Omental fat pad (tissue), 4 donors: ENCODE data around the gene SYT17. TPM values are rescaled to one million over a fixed set of nuclear protein-coding genes. Genes with fewer than 3 reads are reported as not detected.
A peak's percentile ranks its signal among the peaks of the same experiment; 100 is the strongest.

Experiments used
- ATAC-seq: fragments of 150-250 bp; one replicate; pipeline ENCODE4 v1.9.1; 2016; ENCODE audit warnings: mild to moderate bottlenecking, moderate library complexity; ENCODE audit not compliant: low FRiP score
- DNase-seq: peaks from one replicate; pipeline ENCODE4 v3.0.0-alpha.2; 2019; ENCODE audit warnings: low spot score
- CTCF ChIP-seq, 3 donors: fragments of 450-650 bp; IDR thresholded peaks; one replicate each; pipeline ENCODE4 v1.5.1; 2016 to 2017; ENCODE audit warnings: antibody characterized with exemption in 3 of 3, mild to moderate bottlenecking in 3 of 3, moderate library complexity in 2 of 3
- total RNA-seq, 4 donors: library from RNA; depleted of rRNA; stranded (reverse); fragments of >200 nt; gene quantifications; one replicate each; pipeline ENCODE4 v1.1.0, GENCODE V29; 2016

Gene SYT17
- total RNA-seq, 4 donors from 2014 or later, result 3.0 to 15.9 (median 7.1) TPM

GRCh38 chr16:19127674-19128131 lies 40.3 kb upstream of the SYT17 start:
- no peak for TF ChIP-seq CTCF (IDR thresholded peaks at IDR 0.05)
- DNase-seq, result no peak
- no peak for ATAC-seq

GRCh38 chr16:19128454-19129200 lies 39.4 kb upstream of the SYT17 start:
- ATAC-seq, result no peak

GRCh38 chr16:19130385-19130784 lies 37.7 kb upstream of the SYT17 start:
- no peak for TF ChIP-seq CTCF (IDR thresholded peaks at IDR 0.05)
- ATAC-seq, result no peak
- no peak for DNase-seq

More at GRCh38 chr16:19128454-19129200, 39.4 kb upstream of the SYT17 start:
- no peak for TF ChIP-seq CTCF (IDR thresholded peaks at IDR 0.05)
- DNase-seq, result no peak

- TF ChIP-seq CTCF (IDR thresholded peaks at IDR 0.05), result no peak
- ATAC-seq (peak; percentile 35), DNase-seq (no peak)
These were observed 36.9 kb upstream of the SYT17 start for GRCh38 chr16:19130852-19131824.

GRCh38 chr16:19131825-19132218 lies 36.2 kb upstream of the SYT17 start:
- ATAC-seq, result no peak
- TF ChIP-seq CTCF (IDR thresholded peaks at IDR 0.05), result no peak

GRCh38 chr16:19132255-19132654 lies 35.8 kb upstream of the SYT17 start:
- DNase-seq, result no peak
- ATAC-seq, result no peak
- no peak for TF ChIP-seq CTCF (IDR thresholded peaks at IDR 0.05)

More at GRCh38 chr16:19131825-19132218, 36.2 kb upstream of the SYT17 start:
- DNase-seq, result no peak
